Gastroesophageal sphincter (tissue), 4 donors: ENCODE results near the gene ARHGEF7. TPM values are rescaled to one million over a fixed set of nuclear protein-coding genes. Genes with fewer than 3 reads are reported as not detected.
A peak's percentile ranks its signal among the peaks of the same experiment; 100 is the strongest.

ENCODE experiments used
- ATAC-seq: fragments of 150-250 bp; one replicate; pipeline ENCODE4 v1.9.1; 2016; ENCODE audit warnings: mild to moderate bottlenecking, moderate library complexity
- H3K27ac ChIP-seq, 4 donors: fragments of 200-600 bp; sonication (generic) in 3 of 4; 1 replicate in 3 of 4; 2 replicates in 1 of 4; pipeline ENCODE4 v1.5.1; 2016 to 2019
- H3K27me3 ChIP-seq: fragments of 200-600 bp; sonication (generic); one replicate; pipeline ENCODE4 v1.5.1; 2019
- H3K36me3 ChIP-seq, 2 donors: fragments of 200-600 bp; sonication (generic); one replicate each; pipeline ENCODE4 v1.5.1; 2019; ENCODE audit warnings: control low read depth in 1 of 2
- H3K4me1 ChIP-seq, 3 donors: fragments of 200-600 bp; sonication (generic); 1 replicate in 2 of 3; 2 replicates in 1 of 3; pipeline ENCODE4 v1.5.1; 2016 to 2019; ENCODE audit warnings: control low read depth in 2 of 3
- H3K4me3 ChIP-seq, 2 donors: fragments of 200-600 bp; sonication (generic); one replicate each; pipeline ENCODE4 v1.5.1; 2019; ENCODE audit warnings: mild to moderate bottlenecking in 1 of 2, moderate library complexity in 1 of 2
- H3K9me3 ChIP-seq, 3 donors: fragments of 200-600 bp; sonication (generic); one replicate each; pipeline ENCODE4 v1.5.1; 2017 to 2019; ENCODE audit warnings: control low read depth in 2 of 3
- EP300 ChIP-seq: sonication (generic); formaldehyde crosslinking; IDR thresholded peaks from one replicate; pipeline ENCODE4 v1.6.1; 2017; ENCODE audit warnings: antibody characterized with exemption, mild to moderate bottlenecking
- POLR2A ChIP-seq, 2 donors: fragments of 450-650 bp; IDR thresholded peaks; one replicate each; pipeline ENCODE4 v1.6.1; 2017; ENCODE audit warnings: antibody characterized with exemption in 2 of 2, mild to moderate bottlenecking in 2 of 2, moderate library complexity in 1 of 2
- POLR2AphosphoS5 ChIP-seq: sonication (generic); formaldehyde crosslinking; IDR thresholded peaks from one replicate; pipeline ENCODE4 v1.6.1; 2017; ENCODE audit warnings: antibody characterized with exemption
- WGBS, 2 donors: methylation state at CpG; one replicate each; pipeline ENCODE4 v1.1.5; 2018; ENCODE audit warnings: low coverage in 1 of 2; 5-methylcytosine and 5-hydroxymethylcytosine counted together
- total RNA-seq, 4 donors: library from RNA; depleted of rRNA; stranded (reverse); fragments of >200 nt; gene quantifications; one replicate each; pipeline ENCODE4 v1.1.0, GENCODE V29; 2016
- TF ChIP-seq, protein P1 (sequence below), 4 experiments: fragments of 200-600 bp in 2 of 4; fragments of 450-650 bp in 2 of 4; sonication (generic) in 1 of 4; IDR thresholded peaks; one replicate each; pipeline ENCODE4 v1.5.1; 2017 to 2019; ENCODE audit warnings: antibody characterized with exemption in 4 of 4, mild to moderate bottlenecking in 2 of 4, moderate library complexity in 2 of 4

The ARHGEF7 gene
- total RNA-seq, 4 donors from 2014 or later = 23.3 to 78.6 (median 47.2) TPM

DNA sequence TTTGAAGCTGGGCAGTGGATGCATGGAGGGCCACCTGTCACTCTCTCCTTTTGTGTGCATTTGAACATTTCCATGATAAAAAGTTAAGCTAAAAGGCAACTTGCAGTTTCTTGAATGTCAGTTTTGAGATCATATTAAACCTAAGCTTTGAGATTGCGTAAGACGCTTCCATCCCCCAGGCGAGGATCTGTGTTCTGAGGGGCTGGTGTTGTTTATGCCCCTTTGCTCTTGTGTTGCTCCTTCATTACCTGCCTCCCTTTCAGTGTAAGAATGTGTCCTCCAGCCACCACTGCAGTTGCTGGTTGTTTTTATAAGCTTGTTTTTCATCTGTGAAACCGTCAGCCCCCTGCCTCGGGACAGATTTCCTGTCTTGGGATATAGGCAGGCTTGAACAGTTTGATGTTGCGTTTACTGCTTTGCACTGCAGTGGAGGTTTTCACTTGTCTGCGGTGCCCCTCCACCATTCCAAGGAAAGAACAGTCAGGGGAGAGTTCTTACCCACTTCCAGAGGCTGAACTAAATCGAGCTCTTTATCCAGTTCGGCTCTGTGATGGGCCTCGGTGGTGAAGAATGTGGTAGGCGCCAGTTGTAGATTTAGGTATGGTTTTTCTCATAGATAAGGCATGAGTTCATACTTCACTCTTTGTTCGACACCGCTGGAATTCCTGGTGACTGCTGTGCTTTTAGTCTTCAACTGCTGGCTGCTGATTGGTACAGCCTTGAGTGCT, 96.8 kb downstream of the ARHGEF7 start:
- ATAC-seq = no peak
- Histone ChIP-seq H3K27ac (peak overlapping the region in 2 of 4 donors; percentile 35 to 51), H3K4me3 (no peak overlapping the region), H3K4me1 (peaks cover 0 to 77% (median 13%) of the 10 kb centered on the region in 3 donors), H3K36me3 (no peaks in the 10 kb centered on the region), H3K27me3 (no peaks in the 10 kb centered on the region), H3K9me3 (no peaks in the 10 kb centered on the region)
- 52 to 88% methylated on average over 10 of the region's 13 CpGs for WGBS, 2 donors
- TF ChIP-seq POLR2A (IDR thresholded peaks at IDR 0.05) (no peak), EP300 (no peak), POLR2AphosphoS5 (no peak)
- TF ChIP-seq, protein P1, sequence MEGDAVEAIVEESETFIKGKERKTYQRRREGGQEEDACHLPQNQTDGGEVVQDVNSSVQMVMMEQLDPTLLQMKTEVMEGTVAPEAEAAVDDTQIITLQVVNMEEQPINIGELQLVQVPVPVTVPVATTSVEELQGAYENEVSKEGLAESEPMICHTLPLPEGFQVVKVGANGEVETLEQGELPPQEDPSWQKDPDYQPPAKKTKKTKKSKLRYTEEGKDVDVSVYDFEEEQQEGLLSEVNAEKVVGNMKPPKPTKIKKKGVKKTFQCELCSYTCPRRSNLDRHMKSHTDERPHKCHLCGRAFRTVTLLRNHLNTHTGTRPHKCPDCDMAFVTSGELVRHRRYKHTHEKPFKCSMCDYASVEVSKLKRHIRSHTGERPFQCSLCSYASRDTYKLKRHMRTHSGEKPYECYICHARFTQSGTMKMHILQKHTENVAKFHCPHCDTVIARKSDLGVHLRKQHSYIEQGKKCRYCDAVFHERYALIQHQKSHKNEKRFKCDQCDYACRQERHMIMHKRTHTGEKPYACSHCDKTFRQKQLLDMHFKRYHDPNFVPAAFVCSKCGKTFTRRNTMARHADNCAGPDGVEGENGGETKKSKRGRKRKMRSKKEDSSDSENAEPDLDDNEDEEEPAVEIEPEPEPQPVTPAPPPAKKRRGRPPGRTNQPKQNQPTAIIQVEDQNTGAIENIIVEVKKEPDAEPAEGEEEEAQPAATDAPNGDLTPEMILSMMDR (IDR thresholded peaks at IDR 0.05) = no peak

DNA sequence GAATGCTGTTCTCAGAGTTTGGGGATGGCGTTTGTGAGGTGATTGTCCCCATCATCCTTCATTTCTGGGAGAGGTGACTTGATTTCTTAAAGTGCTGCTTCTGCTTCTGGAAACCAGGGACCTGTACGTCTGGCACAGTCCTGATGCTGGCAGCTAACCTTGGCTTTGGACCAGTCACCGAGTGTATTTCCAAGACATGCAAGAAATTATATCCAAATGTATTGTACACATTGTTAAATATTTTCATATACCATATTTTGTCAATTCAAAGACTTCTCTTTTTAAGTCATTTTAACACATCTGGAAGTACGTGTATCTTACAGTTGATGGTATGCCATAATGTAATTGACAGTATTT, 97.4 kb downstream of the ARHGEF7 start:
- TF ChIP-seq, protein P1 (IDR thresholded peaks at IDR 0.05) = no peak
- TF ChIP-seq POLR2AphosphoS5 = no peak
- no peak for TF ChIP-seq EP300
- no peak for TF ChIP-seq POLR2A (IDR thresholded peaks at IDR 0.05)
- Histone ChIP-seq H3K36me3 (no peaks in the 10 kb centered on the region), H3K4me3 (no peak overlapping the region), H3K27me3 (no peaks in the 10 kb centered on the region), H3K4me1 (peaks cover 0 to 79% (median 13%) of the 10 kb centered on the region in 3 donors), H3K27ac (peak overlapping the region in 2 of 4 donors; percentile 35 to 51), H3K9me3 (no peaks in the 10 kb centered on the region)
- no peak for ATAC-seq
- 38 to 54% methylated on average over 3 to 4 of the region's 4 CpGs for WGBS, 2 donors

DNA sequence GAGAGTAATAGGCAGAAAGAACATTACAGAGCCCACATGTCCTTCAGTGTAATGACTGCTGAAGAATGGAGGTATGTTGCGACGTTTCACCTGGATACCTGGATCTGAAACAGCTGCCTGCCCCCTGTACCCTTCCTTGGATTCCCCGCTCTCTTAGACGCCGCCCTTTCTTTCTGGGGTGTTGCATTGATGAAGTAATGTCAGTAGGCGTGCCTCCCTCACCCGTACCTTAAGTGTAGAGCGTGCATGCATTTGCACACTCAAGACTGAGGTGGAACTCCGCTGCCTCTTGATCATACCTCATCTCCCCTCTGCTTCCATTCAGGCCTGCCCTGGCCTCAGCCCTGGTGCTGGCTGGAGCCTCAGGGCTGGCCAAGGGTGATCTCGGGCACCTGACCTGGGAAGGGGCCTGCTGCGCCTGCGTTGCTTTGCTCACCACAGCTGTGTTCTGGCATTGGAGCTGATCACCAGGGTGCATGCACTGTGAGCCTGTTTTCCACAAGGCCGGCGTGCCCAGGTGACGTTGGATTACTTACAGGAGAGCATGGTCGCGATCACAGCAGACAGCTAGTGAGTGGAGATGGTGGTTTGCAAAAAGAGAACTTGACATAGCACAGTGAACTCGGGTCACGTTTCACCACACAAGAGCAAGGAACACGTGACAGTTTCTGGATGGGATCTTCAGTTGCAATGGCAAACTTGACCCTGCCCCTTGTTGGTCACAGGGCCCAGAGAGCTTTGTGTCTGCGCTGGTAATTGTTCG, 99.0 kb downstream of the ARHGEF7 start:
- WGBS, 2 donors = 79 to 92% methylated on average over 5 to 14 of the region's 22 CpGs

DNA sequence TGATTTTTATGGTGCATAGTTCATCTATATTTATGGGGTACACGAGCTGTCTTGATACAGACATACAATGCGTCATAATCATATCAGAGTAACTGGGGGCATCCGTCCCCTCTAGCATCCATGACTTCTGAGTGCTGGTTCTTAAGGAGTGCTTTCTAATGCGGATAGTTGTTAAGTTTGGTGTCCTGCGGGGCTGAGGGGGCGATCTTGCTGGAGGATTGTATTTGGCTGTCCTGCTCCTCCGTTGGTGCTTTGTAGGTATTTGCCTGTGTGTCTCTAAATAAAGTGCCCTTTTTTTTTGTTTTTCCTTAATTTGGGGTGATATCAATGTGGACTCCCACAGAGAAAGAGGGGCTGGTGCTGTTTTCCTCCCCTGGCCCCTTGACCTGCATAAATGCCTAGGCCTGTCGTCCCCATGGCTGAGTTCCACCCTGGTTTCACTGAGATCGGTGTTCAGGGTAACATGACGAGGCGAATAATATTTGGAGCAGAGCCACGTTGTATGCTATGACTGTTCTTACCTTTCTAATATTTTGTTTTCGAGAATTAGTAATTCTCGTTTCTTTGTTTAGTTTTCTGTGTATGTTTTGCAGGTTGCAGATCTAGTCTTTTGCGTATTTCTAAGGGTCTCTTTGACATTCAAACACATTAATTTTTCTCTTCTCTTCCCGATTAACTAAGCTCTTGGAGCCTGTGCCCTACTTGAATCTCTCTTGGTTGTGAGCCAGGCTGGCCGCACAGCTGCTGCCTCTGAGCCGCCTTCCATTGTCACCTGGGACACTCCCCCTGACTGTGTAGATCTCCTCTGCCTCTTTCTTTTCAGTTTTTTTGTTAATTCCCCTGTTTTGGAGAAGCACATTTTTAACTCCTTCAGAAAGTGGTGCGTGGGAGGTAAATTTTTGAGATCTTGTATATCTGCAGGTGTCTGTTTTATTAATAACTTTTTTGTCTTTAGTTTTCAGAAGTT, 100.3 kb downstream of the ARHGEF7 start:
- peaks cover 0 to 76% (median 24%) of the 10 kb centered on the region in 3 donors for H3K4me1 ChIP-seq
- peaks cover 0 to 4% of the 10 kb centered on the region in 2 donors for H3K36me3 ChIP-seq
- no peak for ATAC-seq
- no peak for TF ChIP-seq POLR2A (IDR thresholded peaks at IDR 0.05)
- TF ChIP-seq, protein P1 (IDR thresholded peaks at IDR 0.05) = no peak
- TF ChIP-seq POLR2AphosphoS5 = no peak
- TF ChIP-seq EP300 = no peak
- 77 to 78% methylated on average over 16 to 17 of the region's 19 CpGs for WGBS, 2 donors
- no peaks in the 10 kb centered on the region for H3K27me3 ChIP-seq
- H3K4me3 ChIP-seq = no peak overlapping the region
- no peak overlapping the region for H3K27ac ChIP-seq
- no peaks in the 10 kb centered on the region for H3K9me3 ChIP-seq

More for the DNA sequence above, 99.0 kb downstream of the ARHGEF7 start:
- peaks cover 0 to 4% of the 10 kb centered on the region in 2 donors for H3K36me3 ChIP-seq
- H3K4me3 ChIP-seq = no peak overlapping the region
- TF ChIP-seq POLR2AphosphoS5 (no peak), POLR2A (IDR thresholded peaks at IDR 0.05) (no peak)
- TF ChIP-seq, protein P1 (IDR thresholded peaks at IDR 0.05) = no peak
- H3K9me3 ChIP-seq = no peaks in the 10 kb centered on the region
- ATAC-seq = no peak
- H3K4me1 ChIP-seq = peaks cover 0 to 79% (median 15%) of the 10 kb centered on the region in 3 donors
- no peak overlapping the region for H3K27ac ChIP-seq
- no peaks in the 10 kb centered on the region for H3K27me3 ChIP-seq
